Ovary (tissue), 3 donors: ENCODE measurements around the gene ANP32B.

Experiments
- CTCF ChIP-seq, 3 donors: fragments of 450-650 bp in 2 of 3; fragments of 200-600 bp in 1 of 3; IDR thresholded peaks; one replicate each; pipeline versions ENCODE4 v1.5.1 to v1.8.0; 2016 to 2022; ENCODE audit warnings: antibody characterized with exemption in 3 of 3, mild to moderate bottlenecking in 1 of 3
- EP300 ChIP-seq: sonication (generic); formaldehyde crosslinking; IDR thresholded peaks from one replicate; pipeline ENCODE4 v1.6.1; 2017; ENCODE audit warnings: antibody characterized with exemption
- donor health status: DM: no; HTN: no; CAD: no.

GRCh38 chr9:98049288-98050072, 66.3 kb downstream of the ANP32B start:
- TF ChIP-seq CTCF (IDR thresholded peaks at IDR 0.05) (no peak), EP300 (no peak)
